ENCODE data around the gene RAB20. TPM values are rescaled to one million over a fixed set of nuclear protein-coding genes. Genes with fewer than 3 reads are reported as not detected.

The RAB20 gene
- total and polyA plus RNA-seq, 2 donors (not counting 1 experiment from before 2014, with no cell fraction given), result 2.4 to 4.6 TPM

DNA sequence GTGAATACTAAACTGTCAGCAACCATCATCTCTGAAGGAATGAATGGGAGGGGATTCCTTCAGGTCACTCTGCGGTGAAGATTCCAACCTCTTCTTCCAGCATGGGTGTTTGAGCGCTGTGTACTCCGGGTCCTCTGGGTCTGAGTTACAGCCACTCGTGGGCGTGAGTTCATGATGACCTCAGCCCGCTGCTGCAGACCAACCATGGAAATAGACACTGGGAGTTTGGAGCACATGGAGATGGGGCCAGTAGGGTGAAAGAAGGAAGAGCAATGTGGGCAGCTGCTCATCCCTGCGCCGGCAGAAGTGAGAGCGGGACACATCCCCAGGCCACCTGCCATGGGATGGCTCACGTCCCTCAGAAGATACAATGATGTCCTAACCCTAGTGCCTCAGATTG, 16.8 kb upstream of the RAB20 start:
- CTCF ChIA-PET, result interaction anchor here (1.0 kb wide), 1 partner anchor 37 kb away, joined by 3 read pairs; no protein-coding TSS in a partner anchor
- Histone ChIP-seq H3K9me3 (ENCODE audit: control extremely low read depth in 1 of 3, control insufficient read depth in 2 of 3, insufficient read depth in 1 of 3, low read length in 2 of 3) (no peaks in the 10 kb centered on the region), H3K4me1 (ENCODE audit: control insufficient read depth in 2 of 2, insufficient read depth in 2 of 2, low read length in 2 of 2) (peaks cover 12 to 13% of the 10 kb centered on the region in 2 donors), H3K27ac (ENCODE audit: low read length in 2 of 2) (no peak overlapping the region), H3K79me2 (ENCODE audit: control insufficient read depth, insufficient read depth, low read length) (no peaks in the 10 kb centered on the region), H3K27me3 (replicated peaks in 1 of 4; ENCODE audit: control extremely low read depth in 1 of 4, control insufficient read depth in 3 of 4, insufficient read depth in 4 of 4, low read length in 3 of 4) (peaks cover 0 to 6% (median 0%) of the 10 kb centered on the region in 4 experiments), H3K4me2 (replicated peaks; ENCODE audit: low read depth, low read length, poor library complexity, severe bottlenecking) (no peak overlapping the region), H3K36me3 (replicated peaks in 1 of 2; ENCODE audit: control extremely low read depth in 1 of 2, control insufficient read depth in 1 of 2, extremely low read depth in 1 of 2, insufficient read depth in 2 of 2, low read length in 1 of 2) (no peaks in the 10 kb centered on the region), H2AFZ (ENCODE audit: insufficient read depth, low read depth, low read length, poor library complexity, severe bottlenecking) (no peak overlapping the region), H3K9ac (ENCODE audit: low read length) (no peak overlapping the region), H3K4me3 (ENCODE audit: control extremely low read depth in 1 of 5, extremely low read depth in 1 of 5, insufficient read depth in 1 of 5, low read depth in 2 of 5, low read length in 4 of 5) (no peak overlapping the region), H4K20me1 (ENCODE audit: control insufficient read depth, insufficient read depth, low read length, poor library complexity, severe bottlenecking) (no peaks in the 10 kb centered on the region)
- no peak overlapping the region for H3K4me3 Mint-ChIP-seq
- TF ChIP-seq EZH2 (IDR thresholded peaks at IDR 0.05; ENCODE audit: borderline replicate concordance, insufficient read depth, low read depth, low read length, poor library complexity, severe bottlenecking), result no peak
- TF ChIP-seq, protein P1, sequence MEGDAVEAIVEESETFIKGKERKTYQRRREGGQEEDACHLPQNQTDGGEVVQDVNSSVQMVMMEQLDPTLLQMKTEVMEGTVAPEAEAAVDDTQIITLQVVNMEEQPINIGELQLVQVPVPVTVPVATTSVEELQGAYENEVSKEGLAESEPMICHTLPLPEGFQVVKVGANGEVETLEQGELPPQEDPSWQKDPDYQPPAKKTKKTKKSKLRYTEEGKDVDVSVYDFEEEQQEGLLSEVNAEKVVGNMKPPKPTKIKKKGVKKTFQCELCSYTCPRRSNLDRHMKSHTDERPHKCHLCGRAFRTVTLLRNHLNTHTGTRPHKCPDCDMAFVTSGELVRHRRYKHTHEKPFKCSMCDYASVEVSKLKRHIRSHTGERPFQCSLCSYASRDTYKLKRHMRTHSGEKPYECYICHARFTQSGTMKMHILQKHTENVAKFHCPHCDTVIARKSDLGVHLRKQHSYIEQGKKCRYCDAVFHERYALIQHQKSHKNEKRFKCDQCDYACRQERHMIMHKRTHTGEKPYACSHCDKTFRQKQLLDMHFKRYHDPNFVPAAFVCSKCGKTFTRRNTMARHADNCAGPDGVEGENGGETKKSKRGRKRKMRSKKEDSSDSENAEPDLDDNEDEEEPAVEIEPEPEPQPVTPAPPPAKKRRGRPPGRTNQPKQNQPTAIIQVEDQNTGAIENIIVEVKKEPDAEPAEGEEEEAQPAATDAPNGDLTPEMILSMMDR (IDR thresholded peaks at IDR 0.05), result no peak
- intact Hi-C loops (cut with micrococcal nuclease), result no loop called here
- 88% methylated on average over 9 of the region's 10 CpGs for WGBS (ENCODE audit: insufficient coverage)
- no peaks in the 10 kb centered on the region for H3K9me3 Mint-ChIP-seq (ENCODE audit: insufficient read depth)
- ATAC-seq (ENCODE audit: low read depth), result no peak
- DNase-seq, result no peak
- peaks cover 14% of the 10 kb centered on the region for H3K4me1 Mint-ChIP-seq
- no peak overlapping the region for H3K27ac Mint-ChIP-seq
- peaks cover 30% of the 10 kb centered on the region for H3K27me3 Mint-ChIP-seq
- POLR2A ChIA-PET, result no interaction called here

DNA sequence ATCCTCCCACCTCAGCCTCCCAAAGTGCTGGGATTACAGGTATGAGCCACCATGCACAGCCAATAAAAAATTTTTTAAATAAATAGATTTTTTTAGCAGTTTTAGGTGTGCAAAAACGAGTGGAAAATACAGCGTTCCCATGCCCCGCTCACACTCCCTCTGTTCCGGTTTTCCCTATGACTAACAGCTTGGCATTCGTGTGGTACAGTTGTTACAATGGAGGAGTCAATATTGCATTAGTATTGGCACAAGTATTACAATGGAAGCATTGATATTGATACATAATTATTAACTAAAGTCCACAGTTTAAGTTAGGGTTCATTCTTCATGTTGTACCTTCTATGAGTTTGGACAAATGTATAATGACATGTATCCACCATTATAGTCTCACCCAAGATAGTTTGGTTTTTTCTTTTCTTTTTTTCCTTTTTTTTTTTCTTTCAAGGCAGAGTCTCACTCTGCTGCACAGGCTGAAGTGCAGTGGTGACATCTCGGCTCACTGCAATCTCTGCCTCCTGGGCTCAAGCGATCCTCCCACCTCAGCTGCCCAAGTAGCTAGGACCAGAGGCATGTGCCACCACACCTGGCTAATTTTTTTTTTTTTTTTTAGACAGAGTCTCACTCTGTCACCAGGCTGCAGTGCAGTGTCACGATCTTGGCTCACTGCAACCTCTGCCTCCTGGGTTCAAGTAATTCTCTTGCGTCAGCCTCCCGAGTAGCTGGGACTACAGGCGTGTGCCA, 15.4 kb upstream of the RAB20 start:
- peaks cover 14% of the 10 kb centered on the region for H3K4me1 Mint-ChIP-seq
- Histone ChIP-seq H3K36me3 (replicated peaks in 1 of 2; ENCODE audit: control extremely low read depth in 1 of 2, control insufficient read depth in 1 of 2, extremely low read depth in 1 of 2, insufficient read depth in 2 of 2, low read length in 1 of 2) (no peaks in the 10 kb centered on the region), H3K9ac (ENCODE audit: low read length) (no peak overlapping the region), H3K9me3 (ENCODE audit: control extremely low read depth in 1 of 3, control insufficient read depth in 2 of 3, insufficient read depth in 1 of 3, low read length in 2 of 3) (no peaks in the 10 kb centered on the region), H4K20me1 (ENCODE audit: control insufficient read depth, insufficient read depth, low read length, poor library complexity, severe bottlenecking) (no peaks in the 10 kb centered on the region), H3K4me3 (ENCODE audit: control extremely low read depth in 1 of 5, extremely low read depth in 1 of 5, insufficient read depth in 1 of 5, low read depth in 2 of 5, low read length in 4 of 5) (no peak overlapping the region), H3K4me1 (ENCODE audit: control insufficient read depth in 2 of 2, insufficient read depth in 2 of 2, low read length in 2 of 2) (peaks cover 12 to 13% of the 10 kb centered on the region in 2 donors), H3K79me2 (ENCODE audit: control insufficient read depth, insufficient read depth, low read length) (no peaks in the 10 kb centered on the region), H2AFZ (ENCODE audit: insufficient read depth, low read depth, low read length, poor library complexity, severe bottlenecking) (no peak overlapping the region), H3K27ac (ENCODE audit: low read length in 2 of 2) (no peak overlapping the region), H3K4me2 (replicated peaks; ENCODE audit: low read depth, low read length, poor library complexity, severe bottlenecking) (no peak overlapping the region), H3K27me3 (replicated peaks in 1 of 4; ENCODE audit: control extremely low read depth in 1 of 4, control insufficient read depth in 3 of 4, insufficient read depth in 4 of 4, low read length in 3 of 4) (peaks cover 0 to 6% (median 0%) of the 10 kb centered on the region in 4 experiments)
- no peak for ATAC-seq (ENCODE audit: low read depth)
- no peak for DNase-seq
- CTCF ChIA-PET, result interaction anchor here (1.1 to 2.1 kb wide), 2 partner anchors 16 to 121 kb away, joined by 6 to 9 read pairs; no protein-coding TSS in a partner anchor
- intact Hi-C loops (cut with micrococcal nuclease), result no loop called here
- POLR2A ChIA-PET, result no interaction called here
- no peak for TF ChIP-seq EZH2 (IDR thresholded peaks at IDR 0.05; ENCODE audit: borderline replicate concordance, insufficient read depth, low read depth, low read length, poor library complexity, severe bottlenecking)
- TF ChIP-seq, protein P1 (IDR thresholded peaks at IDR 0.05), result no peak
- H3K4me3 Mint-ChIP-seq, result no peak overlapping the region
- H3K27me3 Mint-ChIP-seq, result peaks cover 27% of the 10 kb centered on the region
- H3K27ac Mint-ChIP-seq, result no peak overlapping the region
- 96% methylated on average over 10 of the region's 11 CpGs for WGBS (ENCODE audit: insufficient coverage)
- no peaks in the 10 kb centered on the region for H3K9me3 Mint-ChIP-seq (ENCODE audit: insufficient read depth)
